Hematopoietic multipotent progenitor cell (in vitro differentiated cells): ENCODE data around the gene GRM2. TPM values are rescaled to one million over a fixed set of nuclear protein-coding genes. Genes with fewer than 3 reads are reported as not detected.
A peak's percentile ranks its signal among the peaks of the same experiment; 100 is the strongest.

ENCODE experiments used
- DNase-seq, 3 donors: peaks; one replicate each; pipeline ENCODE4 v3.0.0-alpha.2; 2011 to 2015; ENCODE audit warnings: low read depth in 2 of 3, low spot score in 2 of 3
- total RNA-seq: library from RNA; depleted of rRNA; stranded (reverse); fragments of >200 nt; gene quantifications from one replicate; pipeline ENCODE4 v1.2.3, GENCODE V29; 2012

The GRM2 gene
- total RNA-seq: 0.27 TPM

GRCh38 chr3:51706788-51707731 lies at the start of gene GRM2:
Gene GRM2, plus strand, starts transcription at chr3:51707068. Its CDS starts 1,916 bp downstream, at chr3:51708984.
- peak in 2 of 3 donors; percentile 59 to 63 for DNase-seq

GRCh38 chr3:51657234-51657633 lies 49.6 kb upstream of the GRM2 start:
- no peak for DNase-seq

GRCh38 chr3:51659942-51660341 lies 46.9 kb upstream of the GRM2 start:
- DNase-seq: no peak

GRCh38 chr3:51662456-51662855 lies 44.4 kb upstream of the GRM2 start:
- no peak for DNase-seq

- no peak for DNase-seq
Observed at GRCh38 chr3:51668756-51669155, 38.1 kb upstream of the GRM2 start.

GRCh38 chr3:51669241-51670052 lies 37.4 kb upstream of the GRM2 start:
- peak in 2 of 3 donors; percentile 75 to 83 for DNase-seq

- DNase-seq: no peak
Observed at GRCh38 chr3:51670053-51670822, 36.6 kb upstream of the GRM2 start.

GRCh38 chr3:51670823-51671733 lies 35.8 kb upstream of the GRM2 start, which contains the start of gene TEX264:
Gene TEX264, plus strand, starts transcription at chr3:51671252. Its CDS starts 3,053 bp downstream, at chr3:51674305.
- DNase-seq: peak; percentile 91 to 98 (median 94)

- DNase-seq: peak in 1 of 3 donors; percentile 54
Observed at GRCh38 chr3:51671734-51672475, 35.0 kb upstream of the GRM2 start.

- no peak for DNase-seq
Observed at GRCh38 chr3:51673181-51673801, 33.6 kb upstream of the GRM2 start.

- DNase-seq: no peak
Observed at GRCh38 chr3:51673802-51674654, 32.8 kb upstream of the GRM2 start.

- DNase-seq: no peak
Observed at GRCh38 chr3:51675201-51675611, 31.7 kb upstream of the GRM2 start.

GRCh38 chr3:51676102-51676640 lies 30.7 kb upstream of the GRM2 start:
- no peak for DNase-seq

- DNase-seq: no peak
Observed at GRCh38 chr3:51677358-51677757, 29.5 kb upstream of the GRM2 start.

GRCh38 chr3:51678186-51678585 lies 28.7 kb upstream of the GRM2 start:
- no peak for DNase-seq

GRCh38 chr3:51678641-51679040 lies 28.2 kb upstream of the GRM2 start:
- no peak for DNase-seq

GRCh38 chr3:51679318-51679717 lies 27.6 kb upstream of the GRM2 start:
- no peak for DNase-seq
